HG03175 (cell line): ENCODE measurements around the gene PTPN4.
"Not testable (repeated sequence)": the region's sequence is repeated elsewhere in the genome, so short reads cannot be mapped to it uniquely, and the experiment has no call there.

Experiments
- ATAC-seq: cut with Tn5 transposase; IDR thresholded peaks from one replicate; pipeline ENCODE4 v1.9.1; 2021; ENCODE audit warnings: mild to moderate bottlenecking, moderate library complexity; ENCODE audit not compliant: unreplicated experiment

Gene PTPN4

DNA sequence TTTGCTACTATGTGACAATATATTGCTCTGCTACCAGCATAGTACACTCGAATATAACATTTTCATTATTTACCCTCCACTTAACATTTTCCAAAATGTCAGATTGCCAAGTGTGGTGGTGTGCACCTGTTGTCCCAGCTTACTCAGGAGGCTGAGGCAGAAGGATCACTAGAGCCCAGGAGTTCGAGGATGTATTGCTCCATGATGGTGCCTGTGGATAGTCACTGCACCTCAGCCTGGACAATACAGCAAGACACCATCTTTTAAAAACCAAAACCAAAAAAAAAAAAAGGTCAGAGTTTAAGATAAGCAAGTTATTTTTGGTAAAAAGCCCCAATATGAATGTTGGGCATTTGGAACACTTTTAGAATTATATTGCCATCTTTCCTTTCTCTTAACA is 178.0 kb downstream of the PTPN4 start:
- no peak for ATAC-seq

- no peak for ATAC-seq
Observed at GRCh38 chr2:119939915-119940314, 180.2 kb downstream of the PTPN4 start.

DNA sequence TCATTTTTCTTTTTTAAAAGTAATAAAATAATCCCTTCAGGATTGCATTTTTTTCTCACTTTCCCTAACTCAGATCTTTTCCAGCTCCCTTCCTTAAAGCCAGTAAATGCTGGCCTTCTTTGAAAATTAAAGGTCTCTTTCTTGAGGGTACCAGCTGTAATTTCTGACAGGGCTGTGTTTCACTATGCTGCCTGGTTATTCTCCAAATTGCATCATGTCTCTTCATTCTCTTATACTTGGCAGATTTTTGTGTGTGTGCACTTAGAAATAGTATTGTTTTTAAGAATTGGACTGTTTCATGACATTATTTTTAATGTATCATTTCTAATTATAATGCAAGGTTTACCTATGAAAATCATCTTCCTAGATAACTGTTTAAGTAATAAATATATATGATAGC is 181.1 kb downstream of the PTPN4 start:
- ATAC-seq: no peak

- no peak for ATAC-seq
Observed at GRCh38 chr2:119941388-119941787, 181.7 kb downstream of the PTPN4 start.

DNA sequence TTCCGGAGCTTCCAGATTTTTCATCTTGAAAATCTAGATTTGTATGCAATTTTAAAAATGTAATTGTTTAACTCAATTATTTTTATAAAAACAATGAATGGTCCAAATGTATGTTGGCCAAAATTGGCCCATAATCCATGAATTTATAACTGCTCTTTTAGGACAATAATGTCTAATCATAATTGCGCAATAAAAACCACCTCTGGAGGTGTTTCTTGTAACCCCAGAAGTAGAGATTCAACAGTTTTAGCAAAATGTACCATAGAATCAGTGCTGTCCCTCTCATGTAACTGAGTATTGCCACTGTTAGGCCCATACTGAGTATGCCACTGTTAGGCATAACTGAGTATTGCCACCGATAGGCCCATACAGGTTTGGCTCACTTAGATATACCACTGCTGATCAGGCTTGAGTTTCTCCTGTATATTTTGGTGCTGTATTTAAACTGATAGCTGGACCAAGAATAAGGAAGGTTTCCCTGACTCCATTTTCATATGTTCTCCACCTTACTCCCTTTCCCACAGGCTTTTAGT is 182.3 kb downstream of the PTPN4 start:
- no peak for ATAC-seq

DNA sequence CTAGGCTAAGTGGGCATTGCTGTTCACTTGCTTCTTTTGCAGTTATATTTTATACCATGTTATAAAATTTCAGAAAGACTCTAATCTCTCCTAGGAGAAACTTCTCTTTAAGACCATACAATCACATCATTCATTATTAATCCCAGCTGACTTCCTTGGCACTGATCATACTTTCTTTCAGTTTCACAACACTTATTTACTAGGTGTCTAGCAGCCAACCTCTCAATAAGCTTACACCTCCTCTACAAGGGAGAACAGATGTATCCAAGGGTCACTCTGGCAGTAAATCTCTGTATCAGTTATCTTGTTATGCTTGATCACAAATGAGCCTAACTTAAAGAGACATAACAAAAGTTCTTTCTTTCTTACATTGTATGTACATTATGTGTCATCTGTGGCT is 183.3 kb downstream of the PTPN4 start:
- no peak for ATAC-seq

GRCh38 chr2:119947535-119947934 is 187.8 kb downstream of the PTPN4 start:
- ATAC-seq: no peak

- no peak for ATAC-seq
Observed at GRCh38 chr2:119950966-119951365, 191.2 kb downstream of the PTPN4 start.

- ATAC-seq: no peak
Observed at GRCh38 chr2:119958670-119959268, 199.0 kb downstream of the PTPN4 start.

GRCh38 chr2:119960821-119961220 is 201.1 kb downstream of the PTPN4 start:
- no peak for ATAC-seq

DNA sequence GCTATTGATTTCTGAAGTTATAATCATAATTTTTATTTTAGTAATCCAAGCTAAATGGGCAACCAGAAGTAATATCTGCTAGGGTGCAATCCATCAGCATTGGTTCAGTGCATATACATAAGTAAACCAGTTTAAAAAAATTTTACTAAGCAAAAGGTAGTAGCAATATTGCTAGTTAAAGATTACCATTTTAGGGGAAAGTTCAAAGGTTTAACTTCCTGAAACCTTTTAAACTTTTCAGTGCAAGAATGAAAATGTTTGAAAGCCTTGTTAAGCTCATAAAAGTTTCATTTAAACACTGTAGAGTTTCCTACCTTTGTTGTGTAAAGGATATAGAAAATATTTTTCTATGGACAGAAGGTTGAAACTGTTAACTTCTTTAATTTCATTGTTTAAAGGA is 222.2 kb downstream of the PTPN4 start:
- no peak for ATAC-seq

DNA sequence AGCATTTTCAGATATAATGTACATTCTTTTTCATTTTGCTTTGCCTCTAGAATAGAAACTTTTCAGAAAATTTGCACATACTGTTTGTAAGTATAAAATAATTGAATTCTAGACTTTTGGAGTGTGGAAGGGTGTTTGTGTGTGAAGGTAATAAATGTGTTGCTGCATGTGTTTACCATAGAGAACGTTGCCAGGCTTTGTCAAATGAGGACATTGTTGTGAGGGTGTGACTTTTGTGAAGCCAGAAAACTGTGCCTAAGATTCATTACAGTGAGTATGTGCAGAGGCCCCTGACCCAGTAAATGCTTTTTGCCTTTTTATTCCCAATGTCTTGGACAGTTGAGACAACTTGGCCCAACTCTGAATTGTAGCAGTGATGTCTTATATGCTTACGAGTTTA is 222.8 kb downstream of the PTPN4 start:
- ATAC-seq: no peak

DNA sequence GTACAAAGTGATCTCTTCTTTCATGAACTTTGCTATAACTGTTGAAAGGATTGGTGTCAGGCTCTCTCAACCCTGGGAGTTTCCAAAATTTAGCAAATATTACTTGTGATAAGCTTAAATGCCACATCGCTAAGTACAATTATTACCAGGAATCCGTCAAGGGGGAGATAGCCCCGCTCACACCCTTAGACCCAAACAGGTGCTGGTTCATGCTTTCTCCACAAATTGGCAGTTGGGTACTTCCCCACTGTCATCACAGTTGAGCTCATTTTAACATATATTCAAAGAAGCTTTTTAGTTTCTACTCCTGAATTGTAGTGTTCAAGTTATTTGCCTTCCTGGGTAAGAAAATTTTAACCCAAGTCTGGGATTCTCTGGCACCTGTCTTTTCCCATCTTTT is 223.4 kb downstream of the PTPN4 start:
- ATAC-seq: no peak

GRCh38 chr2:119996148-119996547 is 236.4 kb downstream of the PTPN4 start:
- no peak for ATAC-seq

DNA sequence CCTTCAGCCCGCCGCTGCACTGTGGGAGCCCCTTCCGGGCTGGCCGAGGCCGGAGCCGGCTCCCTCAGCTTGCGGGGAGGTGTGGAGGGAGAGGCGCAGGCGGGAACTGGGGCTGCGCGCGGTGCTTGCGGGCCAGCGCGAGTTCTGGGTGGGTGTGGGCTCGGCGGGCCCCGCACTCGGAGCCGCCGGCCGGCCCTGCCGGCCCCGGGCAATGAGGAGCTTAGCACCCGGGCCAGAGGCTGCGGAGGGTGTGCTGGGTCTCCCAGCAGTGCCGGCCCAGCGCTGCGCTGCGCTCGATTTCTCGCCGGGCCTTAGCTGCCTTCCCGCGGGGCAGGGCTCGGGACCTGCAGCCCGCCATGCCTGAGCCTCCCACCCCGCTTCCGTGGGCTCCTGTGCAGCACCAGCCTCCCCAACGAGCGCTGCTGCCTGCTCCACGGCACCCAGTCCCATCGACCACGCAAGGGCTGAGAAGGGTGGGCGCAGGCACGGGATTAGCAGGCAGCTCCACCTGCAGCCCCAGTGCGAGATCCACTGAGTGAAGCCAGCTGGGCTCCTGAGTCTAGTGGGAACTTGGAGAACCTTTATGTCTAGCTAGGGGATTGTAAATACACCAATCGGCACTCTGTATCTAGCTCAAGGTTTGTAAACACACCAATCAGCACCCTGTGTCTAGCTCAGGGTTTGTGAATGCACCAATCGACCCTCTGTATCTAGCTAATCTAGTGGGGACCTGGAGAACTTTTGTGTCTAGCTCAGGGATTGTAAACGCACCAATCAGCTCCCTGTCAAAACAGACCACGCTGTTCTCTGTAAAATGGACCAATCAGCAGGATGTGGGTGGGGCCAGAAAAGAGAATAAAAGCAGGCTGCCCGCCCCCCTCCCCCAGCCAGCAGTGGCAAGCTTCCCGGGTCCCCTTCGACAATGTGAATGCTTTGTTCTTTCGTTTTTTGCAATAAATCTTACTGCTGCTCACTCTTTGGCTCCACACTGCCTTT is 237.5 kb downstream of the PTPN4 start:
- ATAC-seq: not testable (repeated sequence)

- ATAC-seq: no peak
Observed at GRCh38 chr2:120001471-120001870, 241.7 kb downstream of the PTPN4 start.

DNA sequence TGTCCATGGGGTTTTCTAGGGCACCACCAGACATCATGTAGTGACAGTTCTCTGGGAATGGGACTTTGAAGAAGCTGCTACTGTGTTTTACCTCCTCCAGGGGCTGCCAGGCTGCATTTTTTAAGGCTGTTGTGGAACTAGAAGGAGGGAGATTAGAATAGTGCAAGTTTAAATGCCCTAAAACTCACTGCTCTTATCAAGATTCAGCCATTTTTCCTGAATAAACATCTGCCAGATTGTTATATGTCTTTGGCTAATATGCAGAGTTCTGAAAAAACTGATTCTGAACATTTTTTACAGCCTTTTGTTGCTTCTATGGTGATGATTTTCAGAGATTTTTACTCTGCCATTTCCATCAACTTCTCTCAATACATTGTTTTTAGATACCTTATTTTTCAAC is 244.5 kb downstream of the PTPN4 start:
- no peak for ATAC-seq

DNA sequence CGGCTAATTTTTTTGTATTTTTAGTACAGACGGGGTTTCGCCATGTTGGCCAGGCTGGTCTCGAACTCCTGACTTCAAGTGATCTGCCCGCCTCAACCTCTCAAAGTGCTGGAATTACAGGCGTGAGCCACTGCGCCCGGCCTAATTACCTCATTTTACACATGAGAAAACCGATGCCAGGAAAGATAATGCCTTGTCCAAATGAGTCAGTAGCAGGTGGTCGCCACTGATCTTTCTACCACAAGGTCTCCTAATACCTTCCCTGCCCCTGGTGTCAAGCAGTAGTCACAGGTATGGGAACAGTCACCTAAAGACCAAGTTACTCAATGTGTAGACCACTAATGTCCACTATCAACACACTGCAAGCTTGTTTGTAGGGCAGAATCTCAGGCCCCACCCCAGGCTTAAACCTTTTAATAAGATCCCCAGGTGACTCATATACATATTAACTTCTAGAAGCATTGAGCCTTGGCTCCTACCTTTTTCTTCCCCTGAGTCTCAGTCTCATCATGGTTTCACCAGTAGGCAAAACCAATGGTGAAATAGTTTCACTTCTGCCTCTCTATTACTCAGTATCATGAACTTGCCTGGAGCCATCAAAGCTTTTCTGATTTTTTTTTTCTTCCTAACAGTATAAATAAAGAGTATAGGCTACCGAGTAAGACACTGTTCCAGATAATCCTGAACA is 246.3 kb downstream of the PTPN4 start:
- peak; percentile 97 for ATAC-seq

GRCh38 chr2:120007851-120008250 is 248.1 kb downstream of the PTPN4 start:
- no peak for ATAC-seq

GRCh38 chr2:120012363-120012762 is 252.6 kb downstream of the PTPN4 start:
- ATAC-seq: no peak
